Uterus (tissue), 4 donors: ENCODE measurements around the gene DMC1. TPM values are rescaled to one million over a fixed set of nuclear protein-coding genes. Genes with fewer than 3 reads are reported as not detected.
"Not testable (repeated sequence)": the region's sequence is repeated elsewhere in the genome, so short reads cannot be mapped to it uniquely, and the experiment has no call there.

Experiments used
- DNase-seq, 2 donors: peaks; one replicate each; pipeline ENCODE4 v3.0.0-alpha.2; 2019 to 2020
- H3K27ac ChIP-seq, 2 donors: fragments of 200-600 bp; sonication (generic); 1 replicate in 1 of 2; 2 replicates in 1 of 2; pipeline ENCODE4 v1.5.1; 2016 to 2018
- H3K27me3 ChIP-seq, 2 donors: fragments of 200-600 bp; sonication (generic); one replicate each; pipeline ENCODE4 v1.5.1; 2018 to 2019; ENCODE audit warnings: control low read depth in 1 of 2
- H3K36me3 ChIP-seq, 2 donors: fragments of 200-600 bp; sonication (generic); one replicate each; pipeline ENCODE4 v1.5.1; 2019; ENCODE audit warnings: control low read depth in 1 of 2
- H3K4me1 ChIP-seq, 2 donors: fragments of 200-600 bp; sonication (generic); one replicate each; pipeline ENCODE4 v1.5.1; 2018 to 2019; ENCODE audit warnings: control low read depth in 1 of 2
- H3K4me3 ChIP-seq, 2 donors: fragments of 200-600 bp; sonication (generic); 1 replicate in 1 of 2; 2 replicates in 1 of 2; pipeline ENCODE4 v1.5.1; 2018 to 2019; ENCODE audit warnings: mild to moderate bottlenecking in 1 of 2
- H3K9me3 ChIP-seq, 2 donors: fragments of 200-600 bp; sonication (generic); one replicate each; pipeline ENCODE4 v1.5.1; 2019; ENCODE audit warnings: control low read depth in 1 of 2
- CTCF ChIP-seq, 4 experiments: fragments of 200-600 bp in 2 of 4; fragments of 450-650 bp in 2 of 4; sonication (generic) in 2 of 4; IDR thresholded peaks; one replicate each; pipeline ENCODE4 v1.5.1; 2016 to 2019; ENCODE audit warnings: antibody characterized with exemption in 4 of 4, mild to moderate bottlenecking in 2 of 4, moderate library complexity in 1 of 4
- POLR2A ChIP-seq, 2 donors: fragments of 450-650 bp; IDR thresholded peaks; one replicate each; pipeline ENCODE4 v1.6.1; 2016; ENCODE audit warnings: antibody characterized with exemption in 2 of 2, mild to moderate bottlenecking in 1 of 2, moderate library complexity in 1 of 2
- intact Hi-C: fragments of 100-400 bp; cut with DNase I; formaldehyde crosslinking; loops from one replicate; pipeline ENCODE4 v1.15.1; 2023; ENCODE audit warnings: low total_unique reads
- total RNA-seq, 4 donors: library from RNA; depleted of rRNA in 3 of 4; stranded (reverse); fragments of >200 nt in 3 of 4; gene quantifications; one replicate each; pipeline versions ENCODE4 v1.1.0 to v1.2.4, GENCODE V29; 2014 to 2023
- donor health status: DM: yes; HTN: yes; CAD: no.

Gene DMC1
- total RNA-seq, 4 donors from 2014 or later: 0.26 to 8.4 (median 5.2) TPM; not detected in 1

- TF ChIP-seq CTCF (IDR thresholded peaks at IDR 0.05) (no peak), POLR2A (IDR thresholded peaks at IDR 0.05) (no peak)
- no peak overlapping the region for H3K4me3 ChIP-seq
- no peaks in the 10 kb centered on the region for H3K4me1 ChIP-seq
- H3K9me3 ChIP-seq: no peaks in the 10 kb centered on the region
- H3K27me3 ChIP-seq: no peaks in the 10 kb centered on the region
- intact Hi-C loops: no loop called here
- DNase-seq: no peak
- H3K36me3 ChIP-seq: no peaks in the 10 kb centered on the region
- H3K27ac ChIP-seq: no peak overlapping the region
Measured at GRCh38 chr22:38607680-38608079, 37.7 kb upstream of the DMC1 start.

GRCh38 chr22:38602166-38602565, 32.2 kb upstream of the DMC1 start:
- no peaks in the 10 kb centered on the region for H3K36me3 ChIP-seq
- H3K27me3 ChIP-seq: no peaks in the 10 kb centered on the region
- DNase-seq: no peak
- TF ChIP-seq POLR2A (IDR thresholded peaks at IDR 0.05) (no peak), CTCF (IDR thresholded peaks at IDR 0.05) (no peak)
- H3K9me3 ChIP-seq: no peaks in the 10 kb centered on the region
- intact Hi-C loops: no loop called here
- no peak overlapping the region for H3K4me3 ChIP-seq
- no peak overlapping the region for H3K27ac ChIP-seq
- no peaks in the 10 kb centered on the region for H3K4me1 ChIP-seq

GRCh38 chr22:38601221-38601764, 31.3 kb upstream of the DMC1 start:
- H3K27me3 ChIP-seq: no peaks in the 10 kb centered on the region
- H3K27ac ChIP-seq: no peak overlapping the region
- TF ChIP-seq CTCF (IDR thresholded peaks at IDR 0.05) (no peak), POLR2A (IDR thresholded peaks at IDR 0.05) (no peak)
- no peaks in the 10 kb centered on the region for H3K36me3 ChIP-seq
- no peak overlapping the region for H3K4me3 ChIP-seq
- no peaks in the 10 kb centered on the region for H3K9me3 ChIP-seq
- DNase-seq: no peak
- H3K4me1 ChIP-seq: no peaks in the 10 kb centered on the region
- intact Hi-C loops: no loop called here

- H3K36me3 ChIP-seq: no peaks in the 10 kb centered on the region
- intact Hi-C loops: no loop called here
Measured at GRCh38 chr22:38599466-38599865, 29.5 kb upstream of the DMC1 start.

GRCh38 chr22:38582923-38583322, 12.9 kb upstream of the DMC1 start:
- H3K27ac ChIP-seq, H3K27me3 ChIP-seq, DNase-seq, H3K4me1 ChIP-seq, H3K4me3 ChIP-seq, H3K9me3 ChIP-seq, H3K36me3 ChIP-seq, intact Hi-C loops: not testable (repeated sequence)

More at GRCh38 chr22:38599466-38599865, 29.5 kb upstream of the DMC1 start:
- Histone ChIP-seq H3K4me3 (no peak overlapping the region), H3K9me3 (no peaks in the 10 kb centered on the region), H3K4me1 (no peaks in the 10 kb centered on the region), H3K27me3 (no peaks in the 10 kb centered on the region), H3K27ac (no peak overlapping the region)
- TF ChIP-seq CTCF (IDR thresholded peaks at IDR 0.05): no peak
- no peak for TF ChIP-seq POLR2A (IDR thresholded peaks at IDR 0.05)
- DNase-seq: no peak

GRCh38 chr22:38578505-38578904, 8.5 kb upstream of the DMC1 start:
- no peak for DNase-seq
- Histone ChIP-seq H3K36me3 (no peaks in the 10 kb centered on the region), H3K9me3 (no peaks in the 10 kb centered on the region), H3K4me1 (no peaks in the 10 kb centered on the region), H3K4me3 (no peak overlapping the region), H3K27ac (no peak overlapping the region), H3K27me3 (no peaks in the 10 kb centered on the region)
- intact Hi-C loops: loop anchor here (10.0 kb wide), 1 partner anchor 514 kb away; no protein-coding TSS in a partner anchor
- no peak for TF ChIP-seq CTCF (IDR thresholded peaks at IDR 0.05)
- no peak for TF ChIP-seq POLR2A (IDR thresholded peaks at IDR 0.05)
